ENCODE data around the gene AFDN. TPM values are rescaled to one million over a fixed set of nuclear protein-coding genes. Genes with fewer than 3 reads are reported as not detected.

The AFDN gene
- polyA plus RNA-seq, 1 experiment, result 20.4 TPM

DNA sequence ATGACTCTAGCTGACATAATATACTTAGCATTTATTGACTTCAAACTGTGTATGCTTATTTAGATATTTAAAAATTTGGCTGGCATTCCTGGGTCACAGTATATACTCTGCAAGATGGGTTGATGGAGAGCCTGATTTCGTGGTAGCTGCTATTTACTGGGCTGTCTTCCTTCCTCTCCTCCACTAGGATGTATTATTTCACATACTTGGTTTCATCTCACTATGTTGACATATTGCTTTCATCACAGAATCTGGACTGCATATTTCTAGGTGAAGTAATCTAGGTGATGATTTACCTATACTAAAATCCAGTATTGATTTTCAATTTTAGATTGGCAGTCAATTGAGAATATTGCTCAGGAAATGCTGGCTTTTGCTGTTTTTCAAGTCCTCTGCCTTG, 15.7 kb downstream of the AFDN start:
- H3K4me3 ChIP-seq (ENCODE audit: low read depth, low read length), result no peak overlapping the region
- no peak for TF ChIP-seq CTCF (IDR thresholded peaks at IDR 0.05; ENCODE audit: insufficient read depth, low read depth, low read length)
- no peaks in the 10 kb centered on the region for H3K27me3 ChIP-seq (ENCODE audit: control insufficient read depth, insufficient read depth, low read length)
- DNase-seq (ENCODE audit: low read depth), result no peak
- ChIA-PET POLR2A (no interaction called here), CTCF (interaction anchor here (0.7 kb wide), 1 partner anchor 225 kb away, joined by 3 read pairs; no protein-coding TSS in a partner anchor)
- H3K36me3 ChIP-seq (ENCODE audit: control insufficient read depth, insufficient read depth, low read length), result no peaks in the 10 kb centered on the region

GRCh38 chr6:167843023-167843422, 16.3 kb downstream of the AFDN start:
- no peak overlapping the region for H3K4me3 ChIP-seq (ENCODE audit: low read depth, low read length)
- no peaks in the 10 kb centered on the region for H3K27me3 ChIP-seq (ENCODE audit: control insufficient read depth, insufficient read depth, low read length)
- ChIA-PET CTCF (interaction anchor here (0.8 to 1.0 kb wide), 3 partner anchors 13 to 19 kb away, joined by 3 read pairs; no protein-coding TSS in a partner anchor), POLR2A (no interaction called here)
- TF ChIP-seq CTCF (IDR thresholded peaks at IDR 0.05; ENCODE audit: insufficient read depth, low read depth, low read length), result no peak
- no peak for DNase-seq (ENCODE audit: low read depth)
- H3K36me3 ChIP-seq (ENCODE audit: control insufficient read depth, insufficient read depth, low read length), result no peaks in the 10 kb centered on the region

GRCh38 chr6:167845856-167846255, 19.1 kb downstream of the AFDN start:
- Histone ChIP-seq H3K4me3 (ENCODE audit: low read depth, low read length) (no peak overlapping the region), H3K27me3 (ENCODE audit: control insufficient read depth, insufficient read depth, low read length) (no peaks in the 10 kb centered on the region), H3K36me3 (ENCODE audit: control insufficient read depth, insufficient read depth, low read length) (no peaks in the 10 kb centered on the region)
- ChIA-PET POLR2A (no interaction called here), CTCF (no interaction called here)
- TF ChIP-seq CTCF (IDR thresholded peaks at IDR 0.05; ENCODE audit: insufficient read depth, low read depth, low read length), result no peak
- DNase-seq (ENCODE audit: low read depth), result no peak

DNA sequence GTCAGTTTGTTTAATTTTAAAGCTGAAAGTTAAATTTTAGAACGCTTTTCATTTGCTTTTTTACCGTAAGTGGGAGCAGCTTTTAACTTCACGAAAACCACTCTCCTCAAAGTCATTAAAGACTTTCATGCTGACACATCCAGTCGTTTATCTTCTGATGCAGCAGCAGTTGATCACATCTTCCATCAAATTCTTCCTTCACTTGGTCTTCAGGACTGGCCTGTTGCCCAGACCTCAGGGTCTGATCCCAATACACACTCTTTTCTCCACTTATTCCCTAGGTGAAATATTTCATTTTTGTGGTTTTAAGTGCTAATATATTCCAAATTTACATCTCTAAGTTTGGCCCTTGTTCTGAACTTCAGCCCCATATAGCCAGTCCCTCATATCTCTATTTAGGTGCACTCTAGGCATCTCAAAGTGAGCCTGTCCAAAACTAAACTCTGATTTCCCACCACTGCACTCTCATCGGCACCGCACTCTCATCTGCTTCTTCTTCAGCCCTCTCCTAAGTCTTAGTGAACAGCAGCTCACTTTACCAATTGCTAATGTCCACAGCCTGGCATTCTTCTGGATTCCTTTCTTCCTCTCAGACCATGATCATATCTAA, 20.4 kb downstream of the AFDN start:
- Histone ChIP-seq H3K27me3 (ENCODE audit: control insufficient read depth, insufficient read depth, low read length) (no peaks in the 10 kb centered on the region), H3K36me3 (ENCODE audit: control insufficient read depth, insufficient read depth, low read length) (no peaks in the 10 kb centered on the region), H3K4me3 (ENCODE audit: low read depth, low read length) (no peak overlapping the region)
- DNase-seq (ENCODE audit: low read depth), result no peak
- no peak for TF ChIP-seq CTCF (IDR thresholded peaks at IDR 0.05; ENCODE audit: insufficient read depth, low read depth, low read length)
- POLR2A ChIA-PET, result interaction anchor here (0.7 kb wide), 1 partner anchor 10 kb away, joined by 8 read pairs; no protein-coding TSS in a partner anchor
- CTCF ChIA-PET, result no interaction called here

DNA sequence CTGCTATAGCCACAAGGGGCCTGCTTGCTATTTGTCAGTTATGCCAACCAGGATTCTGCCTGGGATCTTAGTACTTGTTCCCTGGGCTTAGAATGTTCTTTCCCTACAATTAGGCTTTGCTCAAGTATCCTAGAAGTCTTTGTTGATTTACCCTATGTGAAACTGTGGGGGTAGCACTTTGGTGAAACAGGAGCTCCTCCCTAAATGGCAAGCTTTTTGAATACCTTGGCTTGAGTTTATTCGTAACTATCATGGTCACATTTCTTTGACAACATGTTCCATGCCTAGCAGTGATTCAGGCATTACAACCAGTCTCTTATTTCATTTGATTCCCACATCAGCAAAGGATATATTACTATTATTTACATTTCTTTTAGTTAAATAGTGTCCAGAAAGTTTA, 21.2 kb downstream of the AFDN start:
- CTCF ChIA-PET, result interaction anchor here (1.7 kb wide), 1 partner anchor 12 kb away, joined by 3 read pairs; no protein-coding TSS in a partner anchor
- Histone ChIP-seq H3K36me3 (ENCODE audit: control insufficient read depth, insufficient read depth, low read length) (no peaks in the 10 kb centered on the region), H3K4me3 (ENCODE audit: low read depth, low read length) (no peak overlapping the region), H3K27me3 (ENCODE audit: control insufficient read depth, insufficient read depth, low read length) (no peaks in the 10 kb centered on the region)
- no peak for DNase-seq (ENCODE audit: low read depth)
- TF ChIP-seq CTCF (IDR thresholded peaks at IDR 0.05; ENCODE audit: insufficient read depth, low read depth, low read length), result no peak
- POLR2A ChIA-PET, result no interaction called here
